Smooth muscle cell (in vitro differentiated cells): ENCODE measurements around the gene MMP2. TPM values are rescaled to one million over a fixed set of nuclear protein-coding genes. Genes with fewer than 3 reads are reported as not detected.

ENCODE experiments used
- DNase-seq: peaks from one replicate; lab custom pipeline; 2025; ENCODE audit not compliant: unreplicated experiment; lab: John Stamatoyannopoulos, UW
- H2AFZ ChIP-seq: fragments of 200-600 bp; sonication (generic); 2 replicates; pipeline ENCODE4 v1.6.0; 2016; ENCODE audit warnings: antibody characterized with exemption, low read depth, mild to moderate bottlenecking
- H3F3A ChIP-seq: fragments of 200-600 bp; sonication (generic); 2 replicates; pipeline ENCODE4 v1.6.0; 2017; ENCODE audit warnings: antibody characterized with exemption, low read depth
- H3K27ac ChIP-seq: fragments of 200-600 bp; sonication (generic); 2 replicates; pipeline ENCODE4 v1.5.1; 2016; ENCODE audit warnings: low read depth, mild to moderate bottlenecking
- H3K27me3 ChIP-seq: fragments of 200-600 bp; sonication (generic); 2 replicates; pipeline ENCODE4 v1.6.1; 2016; ENCODE audit warnings: low read depth, mild to moderate bottlenecking
- H3K36me3 ChIP-seq: fragments of 200-600 bp; sonication (generic); 2 replicates; pipeline ENCODE4 v1.5.1; 2016; ENCODE audit warnings: low read depth
- H3K4me1 ChIP-seq: fragments of 200-600 bp; sonication (generic); 2 replicates; pipeline ENCODE4 v1.5.1; 2016; ENCODE audit warnings: low read depth
- H3K4me2 ChIP-seq: fragments of 200-600 bp; sonication (generic); 2 replicates; pipeline ENCODE4 v1.6.0; 2016; ENCODE audit warnings: mild to moderate bottlenecking
- H3K4me3 ChIP-seq: fragments of 200-600 bp; sonication (generic); 2 replicates; pipeline ENCODE4 v1.5.1; 2016; ENCODE audit warnings: mild to moderate bottlenecking
- H3K79me2 ChIP-seq: fragments of 200-600 bp; sonication (generic); 2 replicates; pipeline ENCODE4 v1.6.0; 2016; ENCODE audit warnings: low read depth, mild to moderate bottlenecking
- H3K9ac ChIP-seq: fragments of 200-600 bp; sonication (generic); 2 replicates; pipeline ENCODE4 v1.6.0; 2016; ENCODE audit warnings: low read depth
- H3K9me3 ChIP-seq: fragments of 200-600 bp; sonication (generic); replicated peaks from 2 replicates; pipeline ENCODE4 v1.5.1; 2016; ENCODE audit warnings: low read depth
- H4K20me1 ChIP-seq: fragments of 200-600 bp; sonication (generic); 2 replicates; pipeline ENCODE4 v1.6.0; 2016; ENCODE audit warnings: low read depth
- CTCF ChIP-seq: fragments of 200-600 bp; sonication (generic); IDR thresholded peaks from 2 replicates; pipeline ENCODE4 v1.5.1; 2017; ENCODE audit warnings: borderline replicate concordance, mild to moderate bottlenecking, antibody characterized with exemption; ENCODE audit not compliant: insufficient read depth, poor library complexity, severe bottlenecking
- WGBS: methylation state at CpG from one replicate; pipeline ENCODE4 v1.1.7; 2016; ENCODE audit warnings: low lambda C conversion rate; 5-methylcytosine and 5-hydroxymethylcytosine counted together
- polyA plus RNA-seq: library from polyadenylated mRNA; unstranded; fragments of >200 nt; fragmentation: Nextera tagmentation; extraction: Ambion mirVana; gene quantifications from 2 replicates; pipeline ENCODE4 v1.2.1, GENCODE V29; 2016
- total RNA-seq: library from RNA; depleted of rRNA; stranded (reverse); fragments of >200 nt; gene quantifications from 2 replicates; pipeline ENCODE4 v1.2.3, GENCODE V29; 2014

Gene MMP2
- total and polyA plus RNA-seq, 2 experiments from 2014 or later = 431 to 746 TPM

GRCh38 chr16:55474821-55475220, 4.2 kb upstream of the MMP2 start:
- no peaks in the 10 kb centered on the region for H3K9me3 ChIP-seq
- H2AFZ ChIP-seq = no peak overlapping the region
- no peaks in the 10 kb centered on the region for H3K79me2 ChIP-seq
- 82% methylated on average over 3 of the region's 3 CpGs for WGBS
- H3K27ac ChIP-seq = no peak overlapping the region
- H4K20me1 ChIP-seq = no peaks in the 10 kb centered on the region
- no peak overlapping the region for H3K4me3 ChIP-seq
- no peaks in the 10 kb centered on the region for H3K27me3 ChIP-seq
- no peak for DNase-seq
- H3K9ac ChIP-seq = no peak overlapping the region
- H3K4me1 ChIP-seq = peaks cover 12% of the 10 kb centered on the region
- peaks cover 28% of the 10 kb centered on the region for H3F3A ChIP-seq
- H3K4me2 ChIP-seq = no peak overlapping the region
- no peak for TF ChIP-seq CTCF
- H3K36me3 ChIP-seq = no peaks in the 10 kb centered on the region

- peak overlapping the region; percentile 44 for H2AFZ ChIP-seq
- DNase-seq = no peak
- no peaks in the 10 kb centered on the region for H3K9me3 ChIP-seq
- H3K36me3 ChIP-seq = no peaks in the 10 kb centered on the region
- peaks cover 5% of the 10 kb centered on the region for H4K20me1 ChIP-seq
- peaks cover 13% of the 10 kb centered on the region for H3K4me1 ChIP-seq
- H3K4me2 ChIP-seq = peak overlapping the region; percentile 73
- H3K27ac ChIP-seq = peak overlapping the region; percentile 81
- H3K79me2 ChIP-seq = peaks cover 7% of the 10 kb centered on the region
- peak overlapping the region; percentile 49 for H3K9ac ChIP-seq
- 21% methylated on average over 5 of the region's 5 CpGs for WGBS
- no peak for TF ChIP-seq CTCF
- H3K4me3 ChIP-seq = no peak overlapping the region
- H3K27me3 ChIP-seq = no peaks in the 10 kb centered on the region
- peaks cover 28% of the 10 kb centered on the region for H3F3A ChIP-seq
Observed at GRCh38 chr16:55475919-55476318, 3.1 kb upstream of the MMP2 start.

GRCh38 chr16:55476625-55477533, 2.1 kb upstream of the MMP2 start:
- Histone ChIP-seq H3K9me3 (no peaks in the 10 kb centered on the region), H3K4me1 (peaks cover 10% of the 10 kb centered on the region), H3K36me3 (no peaks in the 10 kb centered on the region), H3F3A (peaks cover 20% of the 10 kb centered on the region), H2AFZ (no peak overlapping the region), H3K27ac (peak overlapping the region; percentile 81), H3K79me2 (peaks cover 17% of the 10 kb centered on the region), H3K4me3 (no peak overlapping the region), H3K9ac (no peak overlapping the region), H3K27me3 (no peaks in the 10 kb centered on the region), H4K20me1 (peaks cover 14% of the 10 kb centered on the region), H3K4me2 (no peak overlapping the region)
- TF ChIP-seq CTCF = no peak
- 79% methylated on average over 6 of the region's 6 CpGs for WGBS
- DNase-seq = no peak
